ENCODE results near the gene HOXA9. TPM values are rescaled to one million over a fixed set of nuclear protein-coding genes. Genes with fewer than 3 reads are reported as not detected.

Gene HOXA9
- total and polyA plus RNA-seq, 4 donors: 1.5 to 20.4 (median 6.2) TPM

DNA sequence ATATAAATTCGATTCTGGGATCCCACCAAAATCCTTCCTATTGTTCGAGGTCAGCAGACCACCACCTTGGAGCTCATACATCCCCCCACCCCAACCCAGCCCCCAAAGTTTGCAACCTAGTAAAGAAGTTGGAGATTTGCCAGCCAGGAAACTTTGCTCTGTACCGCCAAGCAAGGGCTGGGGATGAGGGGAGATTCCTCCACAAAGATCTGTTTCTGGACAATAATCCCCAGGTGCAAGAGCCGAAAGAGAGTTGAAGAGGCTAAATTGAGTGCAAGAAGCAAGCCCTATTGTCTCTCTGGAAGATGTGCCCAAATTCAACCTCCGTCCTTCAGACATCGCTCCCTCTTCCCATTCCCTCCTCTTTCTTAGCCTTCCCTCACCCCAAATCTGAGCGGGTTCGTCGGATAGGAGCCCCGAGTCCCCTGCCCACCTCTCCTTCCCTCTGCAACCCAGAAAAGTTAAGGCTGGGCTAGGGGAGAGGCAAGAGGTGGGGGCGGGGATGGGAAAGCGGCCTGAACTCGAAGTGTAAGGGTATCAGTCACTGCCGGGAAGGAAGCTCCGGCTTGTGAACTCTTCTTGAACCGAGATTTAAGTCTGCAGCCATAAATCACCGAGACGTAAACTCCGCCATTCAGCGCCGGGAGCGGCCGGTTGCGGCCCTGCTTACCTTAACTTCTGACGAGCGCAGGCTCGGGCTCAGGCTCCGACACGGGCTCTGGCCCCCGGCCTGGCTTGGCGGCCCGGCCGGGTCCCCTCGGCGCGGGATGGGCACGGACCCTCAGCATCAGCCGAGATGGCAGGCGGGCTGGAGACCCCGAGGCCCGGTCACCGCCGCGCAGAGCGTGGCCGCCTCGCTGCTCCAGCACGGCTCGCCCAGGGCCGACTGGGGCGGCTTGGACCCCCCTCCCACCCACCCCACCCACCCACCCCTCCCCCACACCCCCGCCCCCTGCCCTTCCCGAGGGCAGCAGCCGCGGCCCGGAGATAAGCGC lies 52.1 kb downstream of the HOXA9 start:
- Histone ChIP-seq H3K27ac (ENCODE audit: low read depth, low read length) (peak overlapping the region; percentile 98), H3K27me3 (ENCODE audit: control insufficient read depth, insufficient read depth, low read length) (peaks cover 6% of the 10 kb centered on the region), H3K4me3 (ENCODE audit: low read depth, low read length) (peak overlapping the region; percentile 65), H3K4me1 (ENCODE audit: control insufficient read depth, insufficient read depth, low read length) (peaks cover 62% of the 10 kb centered on the region), H3K9me3 (ENCODE audit: control insufficient read depth, insufficient read depth, low read length) (no peaks in the 10 kb centered on the region), H3K36me3 (ENCODE audit: control insufficient read depth, insufficient read depth, low read length) (peaks cover 31% of the 10 kb centered on the region)
- DNase-seq (ENCODE audit: low read depth in 4 of 6, low spot score in 6 of 6): peak in 3 of 6 donors; percentile 2 to 91 (median 81)
- WGBS (ENCODE audit: insufficient coverage): 5% methylated on average over 32 of the region's 57 CpGs

Small RNAs within 50 kb of the gene (small RNA-seq; reads per million reads assigned to genes)
- gene AC004080.5 (ENCODE audit: low replicate concordance): not detected
- not detected for gene RF02140 (ENCODE audit: low replicate concordance)
- not detected for gene RF02141 (ENCODE audit: low replicate concordance)

Other genes with a start within 250 kb of the HOXA9 start
- gene HOXA1, start 69.5 kb downstream of the HOXA9 start, total RNA-seq: 1 to 10 TPM; 1.2 to 1.4 TPM
- 1 to 10 TPM; 3.1 to 3.9 TPM for gene HOXA1, start 69.5 kb downstream of the HOXA9 start, polyA plus RNA-seq (ENCODE audit: insufficient read length in 2 of 2)
- gene HOXA2, start 62.9 kb downstream of the HOXA9 start, total RNA-seq: 1 to 10 TPM; 4.4 to 8.1 TPM
- 10 to 100 TPM; 17.7 to 17.9 TPM for gene HOXA2, start 62.9 kb downstream of the HOXA9 start, polyA plus RNA-seq (ENCODE audit: insufficient read length in 2 of 2)
- 1 to 10 TPM; 1.4 to 2.5 TPM for gene HOXA4, start 34.8 kb downstream of the HOXA9 start, total RNA-seq
- 10 to 100 TPM; 48.9 to 56.1 TPM for gene HOXA4, start 34.8 kb downstream of the HOXA9 start, polyA plus RNA-seq (ENCODE audit: insufficient read length in 2 of 2)
- 10 to 100 TPM; 20.6 to 32.1 TPM for gene HOXA5, start 21.9 kb downstream of the HOXA9 start, total RNA-seq
- gene HOXA5, start 21.9 kb downstream of the HOXA9 start, polyA plus RNA-seq (ENCODE audit: insufficient read length in 2 of 2): 100 to 1,000 TPM; 159 to 171 TPM
- gene HOXA6, start 17.8 kb downstream of the HOXA9 start, total RNA-seq: 10 to 100 TPM; 12.5 to 20.5 TPM
- 10 to 100 TPM; 47.4 to 58.3 TPM for gene HOXA6, start 17.8 kb downstream of the HOXA9 start, polyA plus RNA-seq (ENCODE audit: insufficient read length in 2 of 2)
- 1 to 10 TPM; 6.2 to 8.8 TPM for gene HOXA3, start 13.0 kb downstream of the HOXA9 start, total RNA-seq
- 10 to 100 TPM; 29.2 to 36.9 TPM for gene HOXA3, start 13.0 kb downstream of the HOXA9 start, polyA plus RNA-seq (ENCODE audit: insufficient read length in 2 of 2)
- gene HOXA7, start 8.9 kb downstream of the HOXA9 start, total RNA-seq: 10 to 100 TPM in 1 of 2 donors, 1 to 10 TPM in 1; 9.6 to 12.6 TPM
- gene HOXA7, start 8.9 kb downstream of the HOXA9 start, polyA plus RNA-seq (ENCODE audit: insufficient read length in 2 of 2): 100 to 1,000 TPM in 1 of 2 donors, 10 to 100 TPM in 1; 91.6 to 111 TPM
- gene HOXA10, start 8.8 kb upstream of the HOXA9 start, total RNA-seq: 10 to 100 TPM in 1 of 2 donors, under 1 TPM in 1; 0.22 to 14.0 TPM
- gene HOXA10, start 8.8 kb upstream of the HOXA9 start, polyA plus RNA-seq (ENCODE audit: insufficient read length in 2 of 2): 1 to 10 TPM in 1 of 2 donors, under 1 TPM in 1; 0.27 to 1.3 TPM
- gene HOXA11, start 19.7 kb upstream of the HOXA9 start, total RNA-seq: 1 to 10 TPM in 1 of 2 donors, not detected in 1; 2.2 TPM
- gene HOXA11, start 19.7 kb upstream of the HOXA9 start, polyA plus RNA-seq (ENCODE audit: insufficient read length in 2 of 2): under 1 TPM in 1 of 2 donors, not detected in 1; 0.27 TPM
- under 1 TPM in 1 of 2 donors, not detected in 1; 0.10 TPM for gene HOXA13, start 34.6 kb upstream of the HOXA9 start, total RNA-seq
- gene HOXA13, start 34.6 kb upstream of the HOXA9 start, polyA plus RNA-seq (ENCODE audit: insufficient read length in 2 of 2): not detected
- under 1 TPM in 1 of 2 donors, not detected in 1; 0.11 TPM for gene EVX1, start 77.3 kb upstream of the HOXA9 start, total RNA-seq
- 1 to 10 TPM in 1 of 2 donors, under 1 TPM in 1; 0.59 to 1.3 TPM for gene EVX1, start 77.3 kb upstream of the HOXA9 start, polyA plus RNA-seq (ENCODE audit: insufficient read length in 2 of 2)

Measured in spinal cord (tissue), 10 donors.